Activated naive CD4-positive, alpha-beta T cell treated with anti-CD3 and anti-CD28 coated beads for 36 hours (primary cell): Measurements from ENCODE around the gene FGD4. TPM values are rescaled to one million over a fixed set of nuclear protein-coding genes. Genes with fewer than 3 reads are reported as not detected.

Experiments used
- CTCF ChIA-PET: fragments of 350-600 bp; sonication (Branson Sonifier 250); formaldehyde crosslinking; loops from one replicate; lab custom pipeline; 2021; ENCODE audit warnings: antibody characterized with exemption; lab: Charles Lee
- DNase-seq: peaks from one replicate; pipeline ENCODE4 v3.0.0-alpha.2; 2020
- H3K27ac Mint-ChIP-seq: one replicate; pipeline ENCODE4 v1.8.0; 2021; ENCODE audit warnings: mild to moderate bottlenecking, mixed read lengths
- H3K27me3 Mint-ChIP-seq: one replicate; pipeline ENCODE4 v1.8.0; 2021; ENCODE audit warnings: low read depth, mixed read lengths
- H3K36me3 Mint-ChIP-seq: one replicate; pipeline ENCODE4 v1.8.0; 2021; ENCODE audit warnings: low read depth, mixed read lengths
- H3K4me1 Mint-ChIP-seq: one replicate; pipeline ENCODE4 v1.8.0; 2021; ENCODE audit warnings: low read depth, mixed read lengths
- H3K4me3 Mint-ChIP-seq: one replicate; pipeline ENCODE4 v1.8.0; 2021; ENCODE audit warnings: mild to moderate bottlenecking, moderate library complexity, mixed read lengths
- H3K9me3 Mint-ChIP-seq: one replicate; pipeline ENCODE4 v1.8.0; 2021; ENCODE audit warnings: mixed read lengths
- intact Hi-C: fragments of 100-400 bp; cut with micrococcal nuclease; formaldehyde crosslinking; loops from one replicate; pipeline ENCODE4 v1.15.1; 2023
- total RNA-seq, 2 experiments: library from RNA; stranded (reverse); gene quantifications; one replicate each; pipeline ENCODE4 v1.2.3, GENCODE V29; 2021

FGD4 gene
- total RNA-seq, 2 experiments from 2014 or later: 0.15 to 0.17 TPM

DNA sequence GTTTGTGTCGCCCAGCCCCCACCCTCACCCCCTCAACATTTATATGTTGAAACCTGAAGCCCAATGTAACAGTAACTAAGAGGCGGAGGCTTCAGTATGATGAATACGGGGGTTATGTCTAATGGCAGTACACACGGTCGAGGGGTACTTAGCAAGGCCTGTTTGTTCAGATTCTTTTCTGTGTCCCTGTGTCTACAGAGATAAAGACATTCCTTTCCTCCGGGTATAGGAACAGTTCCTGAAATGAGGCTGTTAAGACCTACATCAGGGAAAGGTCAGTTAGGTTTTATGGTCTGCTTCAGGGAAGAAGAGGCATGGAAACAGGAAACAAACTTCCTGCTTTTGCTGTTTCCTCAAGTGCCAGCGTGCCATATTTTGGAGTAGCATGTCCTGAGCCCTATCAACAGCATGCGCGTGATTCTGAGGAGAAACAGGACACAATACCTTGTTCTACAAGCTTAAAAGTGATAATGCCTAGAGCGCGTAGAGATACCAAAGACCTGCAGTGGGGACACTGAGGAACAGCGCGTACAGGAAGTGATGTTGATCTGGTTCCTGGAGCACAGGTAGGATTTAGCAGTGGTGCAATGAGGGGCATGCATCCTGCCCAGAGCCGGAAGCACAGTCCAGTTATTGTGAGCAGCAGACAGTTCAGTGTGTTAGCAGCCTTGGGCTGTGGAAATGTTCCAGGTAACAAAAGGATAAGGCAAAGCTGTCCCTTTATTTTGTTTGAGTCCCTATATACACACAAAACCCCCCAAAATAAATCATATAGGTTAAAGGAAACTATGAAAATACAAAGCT, 47.2 kb downstream of the FGD4 start:
- no peak for DNase-seq
- Mint-ChIP-seq H3K27me3 (no peaks in the 10 kb centered on the region), H3K36me3 (no peaks in the 10 kb centered on the region), H3K9me3 (no peaks in the 10 kb centered on the region), H3K27ac (no peak overlapping the region), H3K4me3 (no peak overlapping the region), H3K4me1 (peaks cover 8% of the 10 kb centered on the region)
- intact Hi-C loops: no loop called here
- CTCF ChIA-PET: no interaction called here

DNA sequence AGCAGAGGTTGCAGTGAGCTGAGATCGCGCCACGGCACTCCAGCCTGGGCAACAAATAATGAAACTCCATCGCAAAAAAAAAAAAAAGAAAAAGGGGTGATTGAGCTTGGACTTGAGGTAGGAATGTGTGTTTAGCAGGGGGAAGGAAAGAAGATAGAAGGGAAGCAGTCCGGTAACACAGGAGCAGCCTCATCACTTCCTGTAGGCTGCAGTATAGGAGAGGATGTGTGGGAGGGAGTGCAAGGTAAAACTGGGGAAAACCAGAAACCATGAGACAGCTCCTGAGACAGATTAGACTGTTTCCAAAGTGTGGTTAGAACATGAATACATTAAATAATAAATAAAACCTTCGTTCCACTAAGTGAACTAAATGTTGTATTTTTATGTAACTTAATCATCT, 49.2 kb downstream of the FGD4 start:
- Mint-ChIP-seq H3K4me3 (no peak overlapping the region), H3K4me1 (peaks cover 8% of the 10 kb centered on the region), H3K27ac (no peak overlapping the region), H3K36me3 (no peaks in the 10 kb centered on the region), H3K9me3 (no peaks in the 10 kb centered on the region), H3K27me3 (no peaks in the 10 kb centered on the region)
- CTCF ChIA-PET: interaction anchor here (1.0 to 2.0 kb wide), 2 partner anchors 223 to 306 kb away, joined by 3 to 5 read pairs; no protein-coding TSS in a partner anchor
- peak; percentile 25 for DNase-seq
- intact Hi-C loops: no loop called here

DNA sequence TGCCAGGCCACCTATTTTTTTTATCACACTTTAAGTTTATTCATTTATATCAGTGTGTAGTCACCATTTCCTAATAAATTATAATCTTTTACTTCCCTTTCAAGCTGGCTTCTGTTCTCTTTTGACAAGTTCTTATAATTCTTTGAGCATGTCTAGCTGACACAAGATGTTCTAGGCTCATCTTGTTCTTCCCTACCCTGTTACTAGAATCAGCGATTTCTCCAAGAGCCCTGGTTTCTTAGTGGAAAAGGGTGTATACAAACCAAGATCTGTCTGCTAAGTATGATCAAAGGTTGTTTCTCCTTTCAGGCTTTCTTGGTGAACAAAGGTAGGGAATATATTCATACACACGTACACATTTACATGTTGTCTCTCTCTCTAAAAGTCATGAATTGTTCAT, 51.0 kb downstream of the FGD4 start:
- intact Hi-C loops: loop anchor here (10.0 kb wide), 1 partner anchor 444 kb away; the partner anchor contains the start of gene PKP2
- Mint-ChIP-seq H3K27me3 (no peaks in the 10 kb centered on the region), H3K27ac (no peak overlapping the region), H3K36me3 (no peaks in the 10 kb centered on the region), H3K9me3 (no peaks in the 10 kb centered on the region), H3K4me3 (no peak overlapping the region), H3K4me1 (peaks cover 8% of the 10 kb centered on the region)
- DNase-seq: no peak
- CTCF ChIA-PET: interaction anchor here (0.6 kb wide), 1 partner anchor 750 kb away, joined by 9 read pairs; no protein-coding TSS in a partner anchor

DNA sequence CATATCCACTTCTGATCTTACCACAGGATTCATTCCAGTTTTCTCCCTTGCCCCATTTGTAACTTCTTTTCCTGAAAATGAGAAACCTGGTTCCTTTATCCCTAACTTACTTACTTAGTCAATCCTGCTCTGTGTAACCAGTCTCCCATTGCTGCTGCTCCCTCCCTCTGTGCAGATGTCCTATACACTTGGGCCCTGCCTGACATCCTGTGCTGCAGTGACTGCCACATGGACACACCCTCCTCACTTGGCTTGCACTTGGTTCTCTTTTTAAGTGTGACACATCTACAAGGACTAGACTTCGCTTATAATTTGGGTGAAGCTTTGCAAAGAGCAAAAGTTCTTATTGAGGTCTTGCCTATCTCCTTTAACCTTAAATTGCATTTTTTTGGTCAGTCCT, 51.4 kb downstream of the FGD4 start:
- Mint-ChIP-seq H3K9me3 (no peaks in the 10 kb centered on the region), H3K27me3 (no peaks in the 10 kb centered on the region), H3K4me3 (no peak overlapping the region), H3K4me1 (peaks cover 8% of the 10 kb centered on the region), H3K27ac (no peak overlapping the region), H3K36me3 (no peaks in the 10 kb centered on the region)
- CTCF ChIA-PET: interaction anchor here (2.6 kb wide), 1 partner anchor 221 kb away, joined by 7 read pairs; no protein-coding TSS in a partner anchor
- DNase-seq: no peak
- intact Hi-C loops: loop anchor here (10.0 kb wide), 1 partner anchor 444 kb away; the partner anchor contains the start of gene PKP2

DNA sequence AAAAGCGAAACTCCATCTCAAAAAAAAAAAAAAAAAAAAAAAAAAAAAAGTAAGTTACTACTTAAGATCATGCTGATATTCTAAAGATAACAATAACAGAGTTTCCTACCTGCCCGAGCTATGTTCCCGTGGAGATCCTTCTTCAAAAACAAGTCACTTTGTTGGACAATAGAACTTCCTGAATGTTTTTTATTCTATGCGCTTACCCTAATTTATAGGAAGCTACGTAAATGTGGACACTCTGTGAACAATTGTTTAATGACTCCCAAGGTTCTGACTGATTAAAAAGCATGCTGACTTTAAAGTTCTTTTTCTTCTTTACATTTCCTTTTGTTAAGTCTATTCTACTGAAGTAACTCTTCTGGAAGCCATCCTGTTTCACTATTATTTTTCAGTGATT, 52.5 kb downstream of the FGD4 start:
- Mint-ChIP-seq H3K4me1 (peaks cover 8% of the 10 kb centered on the region), H3K27ac (no peak overlapping the region), H3K36me3 (no peaks in the 10 kb centered on the region), H3K9me3 (no peaks in the 10 kb centered on the region), H3K27me3 (no peaks in the 10 kb centered on the region), H3K4me3 (no peak overlapping the region)
- intact Hi-C loops: loop anchor here (10.0 kb wide), 1 partner anchor 443 kb away; the partner anchor contains the start of gene PKP2
- no peak for DNase-seq
- CTCF ChIA-PET: interaction anchor here (0.5 to 2.6 kb wide), 2 partner anchors 220 to 816 kb away, joined by 3 to 7 read pairs; no protein-coding TSS in a partner anchor

DNA sequence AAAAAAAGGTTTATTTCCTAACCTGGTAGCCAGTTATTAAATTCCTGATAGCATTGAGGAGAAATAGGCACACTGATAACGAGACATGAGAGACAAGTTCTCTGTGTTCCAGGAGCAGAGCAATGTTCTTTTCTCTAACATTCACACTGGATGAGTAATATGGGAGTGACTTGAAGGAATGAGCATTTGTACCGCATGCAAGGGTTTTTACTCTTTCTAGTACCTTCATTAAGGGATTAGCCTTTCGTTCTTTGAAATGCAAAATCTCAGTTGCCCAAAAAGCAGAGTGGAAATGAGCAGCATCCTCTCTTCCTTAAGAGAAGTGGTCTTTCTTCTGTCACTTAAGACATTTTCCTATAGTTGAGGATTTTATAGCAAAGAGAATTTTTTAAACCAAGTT, 54.7 kb downstream of the FGD4 start:
- no peak overlapping the region for H3K27ac Mint-ChIP-seq
- no peak overlapping the region for H3K4me3 Mint-ChIP-seq
- H3K36me3 Mint-ChIP-seq: no peaks in the 10 kb centered on the region
- H3K27me3 Mint-ChIP-seq: no peaks in the 10 kb centered on the region
- no peaks in the 10 kb centered on the region for H3K9me3 Mint-ChIP-seq
- intact Hi-C loops: loop anchor here (10.0 kb wide), 1 partner anchor 441 kb away; the partner anchor contains the start of gene PKP2
- DNase-seq: no peak
- peaks cover under 1% of the 10 kb centered on the region for H3K4me1 Mint-ChIP-seq
- CTCF ChIA-PET: interaction anchor here (0.6 kb wide), 1 partner anchor 1423 kb away, joined by 4 read pairs; no protein-coding TSS in a partner anchor

DNA sequence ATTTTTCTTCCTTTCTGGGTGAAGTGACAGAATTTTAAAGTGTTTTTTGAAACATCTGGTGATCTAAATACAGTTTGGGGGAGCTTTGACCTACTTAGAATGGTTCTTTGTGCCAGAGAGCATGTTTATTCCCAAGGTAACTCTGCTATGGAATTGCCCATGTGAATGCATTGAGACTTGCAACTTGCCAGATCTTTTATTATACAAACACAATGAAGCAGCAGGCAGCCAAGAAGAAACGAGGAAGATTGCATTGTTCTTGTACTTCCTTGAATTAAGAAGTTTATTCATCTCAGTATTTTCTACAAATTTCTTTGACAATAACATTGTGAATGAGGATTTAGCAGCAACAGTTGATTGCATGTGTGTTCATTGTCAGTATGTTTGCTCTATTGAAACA, 55.5 kb downstream of the FGD4 start:
- no peaks in the 10 kb centered on the region for H3K36me3 Mint-ChIP-seq
- H3K27ac Mint-ChIP-seq: no peak overlapping the region
- intact Hi-C loops: loop anchor here (1.0 to 10.0 kb wide), 8 partner anchors 90 to 1567 kb away; partner anchors contain the start of genes ALG10, PKP2 and YARS2
- H3K4me3 Mint-ChIP-seq: no peak overlapping the region
- H3K4me1 Mint-ChIP-seq: no peaks in the 10 kb centered on the region
- no peaks in the 10 kb centered on the region for H3K9me3 Mint-ChIP-seq
- DNase-seq: no peak
- no peaks in the 10 kb centered on the region for H3K27me3 Mint-ChIP-seq
- CTCF ChIA-PET: interaction anchor here (0.6 to 3.4 kb wide), 5 partner anchors 11 to 1422 kb away, joined by 3 to 29 read pairs (median 4); partner anchors contain the start of gene YARS2

DNA sequence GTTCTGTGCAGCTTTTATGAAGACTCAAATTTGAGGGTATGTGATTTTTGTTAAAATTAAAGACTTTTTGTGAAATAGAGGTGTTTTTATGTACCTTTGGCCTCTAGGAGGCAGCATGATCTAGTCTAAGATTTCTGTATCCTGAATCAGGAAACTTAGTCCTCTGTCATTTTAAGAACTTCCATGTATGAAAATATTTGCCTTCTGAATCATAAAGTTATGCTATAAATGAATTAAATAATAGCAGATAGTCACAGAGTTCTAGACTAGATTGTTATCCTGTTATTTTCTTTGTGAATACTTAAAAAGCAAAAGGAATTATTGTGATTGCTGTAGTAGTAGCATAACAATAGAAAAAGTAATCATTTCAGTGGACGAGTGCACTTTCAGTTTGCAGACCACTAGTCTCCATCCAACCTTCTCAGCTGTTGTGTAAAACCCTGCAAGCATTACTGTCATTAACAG, 56.3 kb downstream of the FGD4 start:
- Mint-ChIP-seq H3K27me3 (no peaks in the 10 kb centered on the region), H3K4me3 (no peak overlapping the region), H3K27ac (no peak overlapping the region), H3K36me3 (no peaks in the 10 kb centered on the region), H3K9me3 (no peaks in the 10 kb centered on the region), H3K4me1 (no peaks in the 10 kb centered on the region)
- peak; percentile 13 for DNase-seq
- intact Hi-C loops: loop anchor here (1.0 to 10.0 kb wide), 8 partner anchors 90 to 1567 kb away; partner anchors contain the start of genes ALG10, PKP2 and YARS2
- CTCF ChIA-PET: interaction anchor here (0.6 to 3.4 kb wide), 20 partner anchors 10 to 803 kb away, joined by 3 to 29 read pairs (median 3); partner anchors contain the start of gene YARS2

DNA sequence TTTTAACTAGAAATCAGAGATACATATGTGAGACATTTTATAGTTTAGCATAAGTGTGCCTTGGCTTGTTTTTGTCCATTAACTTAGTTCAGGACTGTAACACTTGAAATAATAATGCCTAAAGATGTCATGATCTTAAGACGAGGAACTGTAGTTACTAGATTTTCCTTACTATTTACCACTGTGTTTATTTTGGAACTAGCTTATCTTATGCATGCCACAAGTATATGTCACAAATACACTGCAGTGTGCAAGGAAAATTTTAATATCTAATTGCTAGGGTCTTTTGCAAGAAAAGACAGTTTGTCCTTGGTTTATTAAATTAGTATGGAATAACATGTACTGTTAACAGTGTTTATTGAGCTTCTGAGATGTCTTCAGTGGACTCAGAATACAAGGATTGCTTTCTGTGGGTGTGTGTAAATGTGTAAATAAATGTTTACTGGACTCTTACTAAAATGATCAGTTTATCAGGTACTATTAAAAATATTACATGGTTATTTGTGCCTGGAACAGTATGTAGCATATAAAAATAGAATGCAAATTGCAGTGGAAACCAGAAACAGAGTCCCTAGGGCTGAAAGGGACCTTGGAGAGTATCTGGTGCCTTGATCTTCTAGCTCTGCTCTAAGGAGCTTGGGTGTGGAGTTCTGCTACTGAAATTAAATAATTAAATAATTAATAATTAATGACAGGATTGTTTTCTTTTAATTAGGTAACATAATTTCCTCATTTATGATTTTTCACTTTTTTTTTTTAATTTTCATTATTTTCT, 58.1 kb downstream of the FGD4 start:
- no peak for DNase-seq
- Mint-ChIP-seq H3K4me1 (no peaks in the 10 kb centered on the region), H3K4me3 (no peak overlapping the region), H3K9me3 (no peaks in the 10 kb centered on the region), H3K36me3 (no peaks in the 10 kb centered on the region), H3K27me3 (no peaks in the 10 kb centered on the region), H3K27ac (no peak overlapping the region)
- intact Hi-C loops: loop anchor here (5.0 to 10.0 kb wide), 3 partner anchors 130 to 805 kb away; partner anchors contain the start of gene PKP2
- CTCF ChIA-PET: interaction anchor here (0.7 to 3.4 kb wide), 6 partner anchors 13 to 298 kb away, joined by 3 to 29 read pairs (median 3); partner anchors contain the start of gene YARS2

DNA sequence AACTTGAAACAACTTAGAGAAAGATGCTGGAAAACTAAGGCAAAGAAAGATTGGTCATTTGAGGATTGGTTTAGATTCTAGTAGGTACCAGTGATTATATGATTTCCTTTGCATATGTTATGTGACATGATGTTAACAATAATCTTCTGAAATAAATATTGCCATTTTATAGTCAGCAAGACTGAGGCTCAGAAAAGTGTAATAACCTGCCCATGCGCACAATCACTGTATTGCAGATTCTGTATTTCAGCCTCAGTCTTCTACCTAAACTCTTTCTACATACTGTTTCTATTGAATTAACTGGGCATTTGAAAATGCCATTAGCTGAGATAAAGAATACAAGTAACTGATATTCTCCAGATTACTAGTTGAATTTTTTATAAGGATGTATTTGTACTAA, 61.3 kb downstream of the FGD4 start:
- Mint-ChIP-seq H3K4me1 (no peaks in the 10 kb centered on the region), H3K36me3 (no peaks in the 10 kb centered on the region), H3K9me3 (no peaks in the 10 kb centered on the region), H3K4me3 (no peak overlapping the region), H3K27ac (no peak overlapping the region), H3K27me3 (no peaks in the 10 kb centered on the region)
- CTCF ChIA-PET: interaction anchor here (0.7 kb wide), 1 partner anchor 377 kb away, joined by 3 read pairs; no protein-coding TSS in a partner anchor
- intact Hi-C loops: no loop called here
- DNase-seq: no peak

DNA sequence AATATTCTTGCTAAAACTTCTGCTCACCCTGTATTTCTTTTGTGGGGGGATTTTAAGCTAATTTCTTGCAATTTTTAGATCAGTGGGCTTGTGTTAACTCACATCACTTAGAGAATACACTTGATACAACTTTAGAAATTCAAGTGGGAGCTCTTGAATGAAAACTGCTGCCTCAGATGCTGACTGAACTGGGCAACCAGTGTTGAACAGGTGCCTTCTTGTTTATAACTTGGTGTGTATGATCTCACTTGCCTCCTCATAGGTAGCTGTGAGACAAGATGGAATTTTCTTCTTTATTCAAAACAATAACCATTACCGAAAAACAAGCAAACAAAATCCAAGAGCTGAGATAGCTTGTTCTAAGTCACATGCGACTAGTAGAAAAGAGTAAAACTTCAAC, 63.5 kb downstream of the FGD4 start:
- H3K4me1 Mint-ChIP-seq: no peaks in the 10 kb centered on the region
- no peaks in the 10 kb centered on the region for H3K9me3 Mint-ChIP-seq
- CTCF ChIA-PET: interaction anchor here (0.9 kb wide), 1 partner anchor 293 kb away, joined by 3 read pairs; the partner anchor contains the start of gene YARS2
- intact Hi-C loops: no loop called here
- H3K27ac Mint-ChIP-seq: no peak overlapping the region
- no peaks in the 10 kb centered on the region for H3K27me3 Mint-ChIP-seq
- no peaks in the 10 kb centered on the region for H3K36me3 Mint-ChIP-seq
- no peak for DNase-seq
- no peak overlapping the region for H3K4me3 Mint-ChIP-seq
